ENCODE data around the gene ACSF2. TPM values are rescaled to one million over a fixed set of nuclear protein-coding genes. Genes with fewer than 3 reads are reported as not detected.

ACSF2 gene
- polyA plus RNA-seq, 2 of the 4 experiments (the other 2 are of a cell fraction), result 24.4 to 33.6 TPM

- no peak for ATAC-seq
- ChIA-PET CTCF (interaction anchor here (1.0 to 19.6 kb wide), 10 partner anchors 10 to 160 kb away, joined by 3 to 238 read pairs (median 5); partner anchors contain the start of genes LRRC59 and RSAD1), POLR2A (no interaction called here)
- Histone ChIP-seq H3K4me1 (peaks cover 12% of the 10 kb centered on the region; the same call in 2 of the 3 replicates), H3K4me2 (no peak overlapping the region), H3K27ac (no peak overlapping the region), H3K9me3 (no peaks in the 10 kb centered on the region), H3K4me3 (no peak overlapping the region)
- no peak for FAIRE-seq
- WGBS (ENCODE audit: missing lambda C conversion rate), result 91% methylated on average over 4 of the region's 4 CpGs
- TF ChIP-seq ZSCAN20 (CRISPR knock-in tag; IDR thresholded peaks at IDR 0.05) (no peak), HDAC2 (IDR thresholded peaks at IDR 0.05) (no peak), MAZ (IDR thresholded peaks at IDR 0.05; ENCODE audit: borderline replicate concordance, low read depth, low read length) (no peak), USF2 (IDR thresholded peaks at IDR 0.05) (no peak), POLR2A (IDR thresholded peaks at IDR 0.05; ENCODE audit: low read length) (no peak), NPAS2 (CRISPR knock-in tag; IDR thresholded peaks at IDR 0.05; ENCODE audit: borderline replicate concordance) (no peak)
- DNase-seq (ENCODE audit: low read depth in 1 of 2, low spot score in 1 of 2), result no peak
These were observed 31.6 kb downstream of the ACSF2 start for GRCh38 chr17:50457621-50458020.

- WGBS (ENCODE audit: missing lambda C conversion rate), result 89% methylated on average over 3 of the region's 3 CpGs
- ATAC-seq (no peak), DNase-seq (ENCODE audit: low read depth in 1 of 2, low spot score in 1 of 2) (no peak), FAIRE-seq (no peak)
- no peaks in the 10 kb centered on the region for H3K9me3 ChIP-seq
- H3K4me3 ChIP-seq, result no peak overlapping the region
- POLR2A ChIA-PET, result no interaction called here
- CTCF ChIA-PET, result interaction anchor here (0.8 to 19.6 kb wide), 12 partner anchors 9 to 160 kb away, joined by 3 to 238 read pairs (median 4); partner anchors contain the start of genes LRRC59 and RSAD1
- TF ChIP-seq SMC3 (IDR thresholded peaks at IDR 0.05) (no peak), ZFP36 (IDR thresholded peaks at IDR 0.05; ENCODE audit: borderline replicate concordance, partially characterized antibody) (no peak), ELK1 (IDR thresholded peaks at IDR 0.05; ENCODE audit: low read depth, low read length) (no peak), POLR2A (IDR thresholded peaks at IDR 0.05; ENCODE audit: low read length) (no peak), NFE2L2 (conservative IDR thresholded peaks at IDR 0.05; ENCODE audit: low read length) (no peak), HES2 (IDR thresholded peaks at IDR 0.05) (no peak), CEBPB (IDR thresholded peaks at IDR 0.05) (no peak), EP300 (IDR thresholded peaks at IDR 0.05) (no peak), RNF2 (IDR thresholded peaks at IDR 0.05; ENCODE audit: borderline replicate concordance, low read depth) (no peak), MAZ (IDR thresholded peaks at IDR 0.05; ENCODE audit: borderline replicate concordance, low read depth, low read length) (no peak), HDAC2 (IDR thresholded peaks at IDR 0.05) (no peak), CHD4 (IDR thresholded peaks at IDR 0.05; ENCODE audit: borderline replicate concordance) (no peak), CHD2 (IDR thresholded peaks at IDR 0.05; ENCODE audit: low read length, partially characterized antibody) (no peak), ATOH8 (CRISPR knock-in tag; IDR thresholded peaks at IDR 0.05; ENCODE audit: low read depth) (no peak), MYC (IDR thresholded peaks at IDR 0.05; ENCODE audit: borderline replicate concordance, low read length) (no peak), MAFK (IDR thresholded peaks at IDR 0.05; ENCODE audit: partially characterized antibody) (no peak), HEYL (CRISPR knock-in tag; IDR thresholded peaks at IDR 0.05) (no peak), HMGXB4 (CRISPR knock-in tag; IDR thresholded peaks at IDR 0.05; ENCODE audit: borderline replicate concordance) (no peak), CTCF (IDR thresholded peaks at IDR 0.05) (no peak)
- H3K4me2 ChIP-seq, result no peak overlapping the region
- H3K27ac ChIP-seq, result no peak overlapping the region
- H3K4me1 ChIP-seq, result peaks cover 9% of the 10 kb centered on the region; the same call in 2 of the 3 replicates
These were observed 32.3 kb downstream of the ACSF2 start for GRCh38 chr17:50458270-50458669.
